NOMO-1 treated with dmso at 0.1 percent for 144 hours (cell line): ENCODE results near the gene USP35.

ENCODE experiments used
- DNase-seq: peaks from one replicate; lab custom pipeline; 2025; ENCODE audit not compliant: unreplicated experiment; lab: John Stamatoyannopoulos, UW

The USP35 gene

DNA sequence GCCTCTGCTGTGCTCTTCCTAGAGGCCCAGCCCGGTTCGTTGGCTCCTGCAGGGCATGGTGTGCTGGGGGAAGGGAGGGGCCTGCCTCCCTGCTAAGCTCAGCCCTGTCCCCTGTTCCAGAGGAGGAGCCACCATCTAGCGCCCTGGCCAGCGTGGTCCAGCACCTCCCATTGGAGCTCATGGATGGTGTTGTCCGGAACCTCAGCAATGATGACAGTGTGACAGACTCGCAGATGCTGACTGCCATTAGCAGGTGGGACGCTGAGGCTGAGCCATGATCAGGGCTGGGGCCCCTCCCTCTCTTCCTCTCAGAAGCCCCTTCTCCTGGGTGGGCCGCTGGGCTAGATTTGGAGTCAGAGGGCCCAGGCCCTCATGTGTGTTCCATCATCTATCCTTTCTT is 9.1 kb downstream of the USP35 start:
- no peak for DNase-seq

DNA sequence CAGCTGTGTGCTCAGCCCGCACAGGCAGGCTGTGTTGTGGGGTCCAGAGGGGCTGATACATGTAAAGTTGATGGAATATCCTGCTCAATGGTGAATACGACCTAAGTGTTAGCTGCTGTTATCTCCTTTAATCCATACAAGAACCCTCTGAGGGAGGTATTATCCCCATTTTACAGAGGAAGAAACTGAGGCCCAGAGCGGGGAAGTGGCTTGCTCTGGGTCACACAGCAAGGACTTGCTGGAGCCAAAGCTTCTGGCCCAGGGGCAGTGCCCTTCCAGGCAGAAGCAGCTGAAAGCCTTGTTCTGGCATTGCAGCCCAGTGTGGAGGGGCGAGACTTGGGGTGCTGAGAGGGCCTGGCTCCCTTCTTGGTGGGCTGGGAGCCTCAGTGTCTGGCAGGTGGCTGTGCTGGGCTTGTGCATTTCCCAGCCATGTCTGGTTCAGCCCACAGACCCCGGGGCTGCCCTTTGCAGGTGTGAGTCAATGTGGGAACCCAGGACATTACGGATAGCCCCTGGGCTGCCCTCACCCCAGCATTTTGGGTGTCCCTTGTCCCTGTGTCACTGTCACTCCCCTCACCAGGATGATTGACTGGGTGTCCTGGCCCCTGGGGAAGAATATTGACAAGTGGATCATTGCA is 10.4 kb downstream of the USP35 start:
- no peak for DNase-seq

DNA sequence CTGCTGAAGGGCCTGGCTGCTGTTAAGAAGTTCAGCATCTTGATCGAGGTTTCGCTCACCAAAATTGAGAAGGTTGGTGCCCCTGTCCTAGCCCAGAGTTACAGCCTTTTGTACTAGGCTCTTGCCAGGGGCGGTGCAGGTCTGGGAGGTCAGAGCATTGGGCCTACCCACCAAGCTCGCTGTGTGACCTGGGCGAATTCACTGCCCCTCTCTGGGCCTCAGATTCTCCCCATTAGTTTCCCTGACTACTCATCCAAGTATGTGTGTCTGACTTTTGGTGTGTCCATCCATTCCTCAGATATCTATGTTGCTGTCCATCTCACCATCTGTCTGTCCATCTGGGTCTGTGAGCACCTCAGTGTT is 10.9 kb downstream of the USP35 start:
- no peak for DNase-seq

DNA sequence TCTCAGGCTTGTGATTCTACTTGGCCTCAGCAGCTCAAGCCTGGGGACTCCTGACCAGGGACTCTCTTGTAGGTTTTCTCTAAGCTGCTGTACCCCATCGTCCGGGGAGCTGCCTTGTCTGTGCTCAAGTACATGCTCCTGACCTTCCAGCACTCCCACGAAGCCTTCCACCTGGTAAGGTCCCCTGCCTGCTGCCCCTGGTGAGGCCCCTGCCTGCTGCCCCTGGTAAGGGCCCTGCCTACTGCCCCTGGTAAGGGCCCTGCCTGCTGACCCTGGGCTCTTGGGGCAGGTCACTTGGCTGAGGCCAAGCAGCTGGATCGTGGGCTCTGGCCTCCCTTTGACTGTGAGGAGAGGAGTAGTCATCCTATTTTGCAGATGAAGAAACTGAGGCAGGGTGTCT is 11.3 kb downstream of the USP35 start:
- DNase-seq, result no peak

- DNase-seq, result no peak
These were observed 11.8 kb downstream of the USP35 start for GRCh38 chr11:78200553-78200952.

DNA sequence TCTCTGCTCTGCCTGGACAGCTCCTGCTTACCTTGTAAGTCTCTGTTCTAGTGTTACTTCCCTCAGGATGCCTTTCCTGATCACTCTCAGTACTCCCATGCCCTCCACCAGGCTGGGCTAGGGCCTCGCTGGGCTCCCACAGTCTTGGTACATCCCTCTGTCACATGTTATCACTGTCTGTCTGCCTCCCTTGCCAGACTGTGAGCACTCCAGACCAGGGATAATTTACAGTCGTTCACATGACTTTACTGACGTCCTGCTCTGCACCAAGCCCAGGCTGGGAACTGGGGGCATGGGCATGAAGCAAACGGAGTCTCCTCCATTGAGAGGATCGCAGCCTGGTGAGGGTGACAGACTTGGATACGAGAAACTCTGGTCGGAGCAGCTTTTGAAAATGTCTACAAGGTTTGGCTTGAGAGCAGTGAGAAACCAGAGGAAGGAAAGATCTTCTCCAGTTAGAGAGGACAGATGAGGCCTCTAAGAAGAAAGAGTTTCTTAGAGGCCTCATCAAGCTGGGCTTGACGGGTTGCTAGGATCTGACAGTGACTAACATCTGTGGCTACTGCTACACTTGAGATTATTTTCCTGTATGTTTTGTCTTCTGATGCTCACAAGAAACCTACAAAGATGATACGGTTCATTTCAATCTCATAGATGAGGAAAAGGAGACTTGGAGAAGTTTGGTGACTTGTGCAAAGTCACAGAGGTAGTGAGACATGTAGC is 12.5 kb downstream of the USP35 start:
- DNase-seq, result no peak

- DNase-seq, result no peak
These were observed 14.0 kb downstream of the USP35 start for GRCh38 chr11:78202733-78203167.

DNA sequence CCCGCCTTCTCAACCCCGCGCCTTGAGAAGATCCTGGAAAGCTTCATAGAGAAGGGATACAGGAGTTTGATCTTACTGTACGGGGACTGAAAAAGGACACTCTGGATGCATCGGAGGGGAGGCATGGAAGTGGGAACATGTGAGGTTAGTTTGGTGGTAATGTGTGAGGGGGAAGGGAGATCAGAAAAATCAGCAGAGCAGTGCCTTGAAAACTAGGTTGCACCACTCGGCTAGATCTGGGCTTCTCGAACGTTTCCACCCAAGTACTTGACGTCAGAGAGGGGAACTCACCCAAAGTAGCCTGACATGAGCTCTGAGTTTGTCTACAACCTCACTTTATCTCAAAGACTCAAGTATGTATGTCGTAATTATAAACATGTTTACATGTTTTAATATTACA is 14.5 kb downstream of the USP35 start:
- DNase-seq, result no peak

GRCh38 chr11:78205256-78205655 is 16.5 kb downstream of the USP35 start:
- DNase-seq, result no peak

GRCh38 chr11:78205691-78206090 is 17.0 kb downstream of the USP35 start:
- DNase-seq, result no peak

DNA sequence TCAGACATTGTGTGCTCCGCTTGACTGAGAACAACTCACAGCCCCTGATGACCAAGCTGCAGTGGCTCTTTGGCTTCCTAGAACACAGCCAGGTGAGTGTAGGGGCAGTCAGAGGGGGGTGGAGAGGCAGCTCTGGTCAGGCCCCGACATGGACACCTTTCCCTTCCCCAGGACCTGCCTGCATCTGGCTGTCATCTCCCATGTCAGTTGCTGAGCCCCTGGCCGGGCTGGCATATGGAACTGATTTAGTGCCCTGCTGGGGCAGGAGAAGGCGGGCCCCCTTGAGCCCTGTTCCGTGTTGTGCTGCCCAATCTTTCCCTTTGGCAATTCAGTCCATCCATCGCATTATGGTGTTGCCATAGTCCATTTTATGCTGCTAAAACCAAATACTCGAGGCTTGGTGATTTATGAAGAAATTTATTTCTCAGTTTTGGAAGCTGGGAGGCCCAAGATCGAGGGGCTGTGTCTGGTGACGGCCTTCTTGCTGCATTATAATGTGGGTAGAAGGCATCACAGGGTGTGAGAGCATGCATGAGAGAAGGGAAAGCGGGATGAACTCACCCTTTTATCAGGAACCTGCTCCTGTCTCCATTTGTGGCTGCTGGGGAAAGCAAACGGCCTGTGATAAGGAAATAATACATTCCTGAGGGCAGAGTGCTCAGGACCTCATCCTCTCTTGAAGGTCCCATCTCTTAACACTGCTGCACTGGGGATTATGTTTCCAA is 19.0 kb downstream of the USP35 start:
- DNase-seq, result no peak

DNA sequence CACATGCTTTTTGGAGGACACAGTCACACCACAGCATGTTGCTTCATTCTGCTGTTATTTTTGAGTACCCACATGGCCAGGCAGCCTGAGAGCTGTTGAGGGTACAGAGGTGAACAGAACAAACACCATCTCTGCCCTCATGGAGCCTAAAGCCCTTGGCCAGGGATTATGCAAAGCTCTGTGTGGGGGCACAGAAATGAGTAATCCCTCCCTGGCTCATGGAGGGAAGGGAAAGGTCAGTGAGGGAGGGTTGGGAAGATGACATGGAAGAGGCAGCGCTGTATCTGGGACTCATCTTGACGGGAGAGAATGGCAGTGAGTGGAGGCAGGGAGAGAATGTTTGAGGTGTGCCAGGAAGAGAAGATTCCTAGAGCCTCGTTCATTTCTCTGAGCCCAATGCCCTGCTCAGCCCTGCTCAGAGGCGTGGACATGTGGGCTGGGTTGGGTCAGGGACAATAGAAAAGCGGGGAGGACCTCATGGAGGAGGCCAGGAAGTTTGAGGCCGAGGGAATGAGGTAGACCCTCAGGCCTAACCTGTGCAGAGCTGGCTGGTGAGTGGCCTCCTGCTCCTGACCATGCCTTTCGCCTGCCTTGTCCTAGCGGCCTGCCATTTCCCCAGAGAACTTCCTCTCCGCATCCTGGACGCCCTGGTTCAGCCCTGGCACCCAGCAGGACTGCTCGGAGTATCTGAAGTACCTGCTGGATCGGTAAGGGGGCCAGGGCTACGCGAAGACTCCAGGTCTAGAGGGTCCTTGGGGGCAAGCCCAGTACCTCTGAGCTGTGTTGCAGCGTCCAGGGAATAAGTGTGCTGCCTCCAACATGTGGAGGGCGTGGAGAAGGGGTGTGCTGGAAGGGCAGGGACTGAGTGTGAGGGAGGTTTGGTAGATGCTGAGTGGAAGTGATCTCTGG is 19.8 kb downstream of the USP35 start:
- no peak for DNase-seq

- DNase-seq, result no peak
These were observed 20.8 kb downstream of the USP35 start for GRCh38 chr11:78209478-78209877.

DNA sequence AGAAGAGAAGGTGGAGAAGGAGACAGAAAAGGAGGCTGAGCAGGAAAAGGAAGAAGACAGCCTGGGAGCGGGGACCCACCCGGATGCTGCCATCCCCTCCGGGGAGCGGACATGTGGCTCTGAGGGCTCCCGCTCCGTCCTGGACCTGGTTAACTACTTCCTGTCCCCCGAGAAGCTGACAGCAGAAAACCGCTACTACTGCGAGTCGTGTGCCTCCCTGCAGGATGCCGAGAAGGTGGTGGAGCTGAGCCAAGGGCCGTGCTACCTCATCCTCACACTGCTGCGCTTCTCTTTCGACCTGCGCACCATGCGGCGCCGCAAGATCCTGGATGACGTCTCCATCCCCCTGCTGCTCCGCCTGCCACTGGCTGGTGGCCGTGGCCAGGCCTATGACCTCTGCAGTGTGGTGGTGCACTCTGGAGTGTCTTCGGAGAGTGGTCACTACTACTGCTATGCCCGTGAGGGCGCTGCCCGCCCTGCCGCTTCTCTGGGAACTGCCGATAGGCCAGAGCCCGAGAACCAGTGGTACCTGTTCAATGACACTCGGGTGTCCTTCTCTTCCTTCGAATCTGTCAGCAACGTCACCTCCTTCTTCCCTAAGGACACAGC is 21.4 kb downstream of the USP35 start:
- no peak for DNase-seq

DNA sequence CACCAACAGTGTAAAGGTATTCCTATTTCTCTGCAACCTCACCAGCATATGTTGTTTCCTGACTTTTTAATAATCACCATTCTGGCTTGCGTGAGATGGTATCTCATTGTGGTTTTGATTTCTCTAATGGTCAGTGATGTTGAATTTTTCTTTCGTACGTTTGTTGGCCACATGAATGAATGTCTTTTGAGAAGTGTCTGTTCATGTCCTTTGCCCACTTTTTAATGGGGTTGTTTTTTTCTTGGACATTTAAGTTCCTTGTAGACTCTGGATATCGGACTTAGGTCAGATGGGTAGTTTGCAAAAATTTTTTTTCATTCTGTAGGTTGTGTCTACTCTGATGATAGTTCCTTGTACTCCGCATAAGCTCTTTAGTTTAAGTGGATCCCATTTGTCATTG is 22.8 kb downstream of the USP35 start:
- no peak for DNase-seq

GRCh38 chr11:78212586-78213371 is 24.1 kb downstream of the USP35 start:
- no peak for DNase-seq

- no peak for DNase-seq
These were observed 25.0 kb downstream of the USP35 start for GRCh38 chr11:78213526-78214330.

- no peak for DNase-seq
These were observed 25.8 kb downstream of the USP35 start for GRCh38 chr11:78214331-78215194.
